ENCODE data around the gene ZNG1F.
"Not testable (repeated sequence)": the region's sequence is repeated elsewhere in the genome, so short reads cannot be mapped to it uniquely, and the experiment has no call there.

- not testable (repeated sequence) for TF ChIP-seq CTCF, EP300 (IDR thresholded peaks at IDR 0.05)
These were observed 79.9 kb downstream of the ZNG1F start for GRCh38 chr9:41109253-41109652.

Data from tibial nerve (tissue), 4 donors.